GM13977 (cell line): ENCODE results near the gene GPR37.

Experiments
- DNase-seq: peaks from one replicate; pipeline ENCODE4 v3.0.0; 2012; ENCODE audit warnings: low spot score
- in situ Hi-C: fragments of 300-500 bp; cut with MboI; formaldehyde crosslinking; loops from one replicate; pipeline ENCODE4 v1.12.0; 2022; ENCODE audit warnings: low sequenced_read_pairs, low pct_unique_long_range_greater_than_20kb, mixed read lengths, inconsistent platforms; ENCODE audit not compliant: unreplicated experiment
- TF ChIP-seq, protein P1 (sequence below): IDR thresholded peaks from 2 replicates; pipeline ENCODE4 v1.5.1; 2012; ENCODE audit warnings: mild to moderate bottlenecking, control low read depth; ENCODE audit not compliant: insufficient read depth; ENCODE audit errors: extremely low read depth, missing control alignments

Gene GPR37

DNA sequence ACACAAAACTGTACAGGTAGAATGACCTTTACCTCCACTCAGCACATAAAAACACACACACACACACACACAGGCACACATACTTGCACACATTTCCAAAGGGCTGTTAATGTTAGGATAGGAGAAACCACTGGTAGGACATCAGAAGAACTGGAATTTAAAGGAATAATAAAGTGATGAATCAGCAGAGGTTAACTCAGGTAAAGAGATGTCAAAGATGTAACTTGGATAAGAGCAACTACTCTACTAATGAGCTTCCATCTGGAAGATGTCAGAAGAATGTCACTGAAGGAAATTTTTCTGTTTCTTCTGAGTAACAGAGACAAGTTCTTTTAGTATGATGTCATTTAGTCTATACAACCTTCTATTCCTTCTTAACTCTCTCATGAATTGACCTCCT lies 26.4 kb upstream of the GPR37 start:
- in situ Hi-C loops, result loop anchor here (25.0 kb wide), 1 partner anchor 630 kb away; no protein-coding TSS in a partner anchor

DNA sequence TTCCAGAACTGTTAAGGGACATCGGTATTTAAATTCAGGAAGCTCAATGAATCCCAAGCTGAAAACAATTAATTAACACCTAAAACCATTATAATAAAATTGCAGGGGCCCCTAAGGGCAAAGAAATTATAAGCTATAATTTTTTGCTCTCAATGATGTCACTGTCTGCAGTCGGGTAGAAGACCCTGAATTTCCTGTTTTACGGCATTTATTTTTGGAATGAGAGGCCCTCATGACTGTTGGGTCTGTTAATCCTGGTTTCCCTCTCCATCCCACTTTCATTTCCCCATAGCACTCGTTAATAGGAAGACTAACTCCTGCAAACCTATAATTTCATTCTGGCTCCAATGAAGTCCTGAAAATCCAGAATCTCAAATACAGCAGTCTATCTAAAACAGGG lies 25.8 kb upstream of the GPR37 start:
- in situ Hi-C loops, result loop anchor here (25.0 kb wide), 1 partner anchor 629 kb away; no protein-coding TSS in a partner anchor

More for the DNA sequence above, 26.4 kb upstream of the GPR37 start:
- TF ChIP-seq, protein P1, sequence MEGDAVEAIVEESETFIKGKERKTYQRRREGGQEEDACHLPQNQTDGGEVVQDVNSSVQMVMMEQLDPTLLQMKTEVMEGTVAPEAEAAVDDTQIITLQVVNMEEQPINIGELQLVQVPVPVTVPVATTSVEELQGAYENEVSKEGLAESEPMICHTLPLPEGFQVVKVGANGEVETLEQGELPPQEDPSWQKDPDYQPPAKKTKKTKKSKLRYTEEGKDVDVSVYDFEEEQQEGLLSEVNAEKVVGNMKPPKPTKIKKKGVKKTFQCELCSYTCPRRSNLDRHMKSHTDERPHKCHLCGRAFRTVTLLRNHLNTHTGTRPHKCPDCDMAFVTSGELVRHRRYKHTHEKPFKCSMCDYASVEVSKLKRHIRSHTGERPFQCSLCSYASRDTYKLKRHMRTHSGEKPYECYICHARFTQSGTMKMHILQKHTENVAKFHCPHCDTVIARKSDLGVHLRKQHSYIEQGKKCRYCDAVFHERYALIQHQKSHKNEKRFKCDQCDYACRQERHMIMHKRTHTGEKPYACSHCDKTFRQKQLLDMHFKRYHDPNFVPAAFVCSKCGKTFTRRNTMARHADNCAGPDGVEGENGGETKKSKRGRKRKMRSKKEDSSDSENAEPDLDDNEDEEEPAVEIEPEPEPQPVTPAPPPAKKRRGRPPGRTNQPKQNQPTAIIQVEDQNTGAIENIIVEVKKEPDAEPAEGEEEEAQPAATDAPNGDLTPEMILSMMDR, result no peak
- DNase-seq, result no peak

DNA sequence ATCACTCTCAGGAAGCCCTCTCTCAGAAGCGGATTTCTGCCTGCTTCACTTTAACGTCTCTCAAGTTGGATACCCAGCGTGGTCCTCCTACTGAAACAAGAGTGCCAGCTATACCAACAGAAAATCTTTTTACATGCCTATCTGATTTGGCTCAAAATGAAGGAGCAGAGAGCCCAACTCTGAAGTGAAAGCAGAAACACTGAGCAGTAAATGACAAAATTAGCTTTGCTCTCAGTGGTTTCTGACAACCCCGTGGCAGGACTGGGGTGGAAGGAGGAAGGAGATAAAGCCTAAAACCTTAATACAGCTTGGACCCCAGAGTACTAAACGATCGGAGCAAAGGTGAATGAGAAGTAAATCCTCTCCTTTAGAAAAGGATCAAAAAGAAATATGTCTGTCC lies 25.1 kb upstream of the GPR37 start:
- DNase-seq, result no peak
- TF ChIP-seq, protein P1, result no peak
- in situ Hi-C loops, result loop anchor here (25.0 kb wide), 1 partner anchor 628 kb away; no protein-coding TSS in a partner anchor

More for the DNA sequence above, 25.8 kb upstream of the GPR37 start:
- DNase-seq, result no peak
- TF ChIP-seq, protein P1, result no peak

DNA sequence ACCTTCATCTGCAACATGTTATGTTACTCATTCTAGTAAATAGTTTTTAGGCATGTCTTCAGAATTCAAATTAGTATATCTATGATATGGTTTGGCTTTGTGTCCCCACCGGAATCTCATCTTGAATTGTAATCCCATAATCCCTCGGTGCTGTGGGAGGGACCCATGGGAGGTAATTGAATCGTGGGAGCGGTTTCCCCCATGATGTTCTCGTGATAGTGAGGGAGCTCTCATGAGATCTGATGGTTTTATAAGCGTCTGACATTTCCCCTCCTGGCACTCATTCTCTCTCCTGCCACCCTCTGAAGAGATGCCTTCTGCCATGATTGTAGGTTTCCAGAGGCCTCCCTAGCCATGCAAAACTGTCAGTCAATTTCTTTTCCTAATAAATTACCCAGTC lies 20.4 kb upstream of the GPR37 start:
- in situ Hi-C loops, result loop anchor here (25.0 kb wide), 1 partner anchor 624 kb away; no protein-coding TSS in a partner anchor
- TF ChIP-seq, protein P1, result no peak
- no peak for DNase-seq

DNA sequence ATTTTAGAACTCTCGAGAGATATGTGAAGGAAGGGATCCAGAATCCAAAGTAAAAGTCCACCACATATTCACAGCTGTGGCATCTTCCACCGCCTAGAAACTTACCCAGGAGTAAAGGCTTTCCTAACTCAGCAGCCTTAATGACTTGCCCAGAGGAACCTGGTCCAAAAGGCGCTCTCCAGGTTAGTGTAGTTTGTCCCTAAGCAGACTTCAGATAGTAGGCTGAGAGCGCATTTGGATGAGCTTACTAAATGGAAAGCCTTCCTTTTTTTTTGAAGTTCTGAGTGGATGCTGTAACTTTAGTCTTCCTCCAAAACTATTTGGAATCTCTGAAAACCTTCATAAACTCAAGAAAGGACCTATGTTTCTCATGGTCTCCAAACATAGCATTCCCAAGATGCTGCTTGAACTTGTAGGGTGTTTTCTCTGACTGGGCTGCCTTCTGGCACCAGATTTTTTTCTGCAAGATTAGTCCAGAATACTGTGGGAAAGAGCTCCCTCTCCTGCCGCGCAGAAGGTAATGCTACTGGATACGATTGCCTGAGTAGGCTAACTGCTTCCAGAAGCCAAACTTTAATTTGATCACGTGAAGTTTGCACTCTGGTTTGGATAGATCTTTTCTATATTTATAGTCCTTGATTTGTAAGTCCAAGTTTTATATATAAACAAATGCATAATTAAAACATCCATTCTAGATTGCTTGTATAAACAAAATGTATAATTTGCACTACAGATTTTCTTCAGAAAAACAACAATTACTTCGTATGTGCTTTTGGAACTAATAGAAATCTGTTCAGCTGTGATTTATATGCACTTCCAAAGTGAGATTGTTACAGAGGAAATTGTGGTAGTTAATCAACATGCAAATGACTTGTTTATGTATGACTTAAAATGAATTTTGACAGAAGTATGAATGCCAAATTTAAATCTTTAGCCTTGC lies 19.6 kb upstream of the GPR37 start:
- TF ChIP-seq, protein P1, result peak; percentile 73
- in situ Hi-C loops, result loop anchor here (25.0 kb wide), 1 partner anchor 623 kb away; no protein-coding TSS in a partner anchor
- DNase-seq, result peak; percentile 46

DNA sequence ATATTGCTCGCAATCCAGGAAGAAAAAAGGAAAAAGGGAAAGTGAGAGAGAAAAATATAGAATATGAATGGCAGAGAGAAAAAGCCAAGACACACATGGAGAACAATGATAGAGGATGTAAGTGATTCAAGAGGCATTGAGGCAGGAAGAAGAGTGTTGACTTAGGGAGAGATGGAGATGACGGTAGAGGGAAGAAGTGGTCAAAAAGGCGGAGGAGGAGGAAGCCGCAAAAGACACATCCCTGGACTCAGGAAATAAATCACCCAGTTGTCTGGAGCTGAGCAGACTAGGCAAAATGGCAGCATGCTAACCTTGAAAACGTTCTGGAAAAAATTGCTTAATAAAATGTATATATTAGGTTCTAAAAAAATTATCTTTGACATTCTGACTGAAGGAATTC lies 17.7 kb upstream of the GPR37 start:
- in situ Hi-C loops, result loop anchor here (25.0 kb wide), 1 partner anchor 621 kb away; no protein-coding TSS in a partner anchor
- TF ChIP-seq, protein P1, result no peak
- DNase-seq, result no peak
